IMR-90 (cell line): ENCODE results near the gene RBL2.

Experiments used
- CHD1 ChIP-seq: IDR thresholded peaks from 2 replicates; pipeline ENCODE4 v1.6.1; 2012; ENCODE audit warnings: low read depth, low read length, improper control_type of control experiment
- CTCF ChIP-seq: conservative IDR thresholded peaks from 2 replicates; pipeline ENCODE4 v1.5.1; 2012; ENCODE audit warnings: mild to moderate bottlenecking, low read depth, low read length, improper control_type of control experiment
- ELK1 ChIP-seq: fragments of 150-350 bp; IDR thresholded peaks from 2 replicates; pipeline ENCODE4 v1.6.1; 2016; ENCODE audit warnings: low read depth, mild to moderate bottlenecking, low read length, moderate library complexity, borderline replicate concordance
- FOS ChIP-seq: fragments of 150-350 bp; IDR thresholded peaks from 2 replicates; pipeline ENCODE4 v1.6.1; 2016; ENCODE audit warnings: low read depth, low read length
- MAZ ChIP-seq: IDR thresholded peaks from 2 replicates; pipeline ENCODE4 v1.6.1; 2012; ENCODE audit warnings: low read depth, mild to moderate bottlenecking, low read length, improper control_type of control experiment, moderate library complexity, borderline replicate concordance
- MXI1 ChIP-seq: IDR thresholded peaks from 2 replicates; pipeline ENCODE4 v1.6.1; 2012; ENCODE audit warnings: low read depth, mild to moderate bottlenecking, low read length, moderate library complexity, borderline replicate concordance
- POLR2A ChIP-seq: IDR thresholded peaks from 2 replicates; pipeline ENCODE4 v1.6.1; 2012; ENCODE audit warnings: mild to moderate bottlenecking, low read depth, low read length
- RAD21 ChIP-seq: IDR thresholded peaks from 2 replicates; pipeline ENCODE4 v1.6.1; 2012; ENCODE audit warnings: low read length, improper control_type of control experiment
- RCOR1 ChIP-seq: IDR thresholded peaks from 2 replicates; pipeline ENCODE4 v1.6.1; 2012; ENCODE audit warnings: mild to moderate bottlenecking, low read length, improper control_type of control experiment; ENCODE audit not compliant: insufficient replicate concordance
- SMC3 ChIP-seq: fragments of 150-350 bp; IDR thresholded peaks from 2 replicates; pipeline ENCODE4 v1.6.1; 2016; ENCODE audit warnings: low read depth, mild to moderate bottlenecking, antibody characterized with exemption, low read length, moderate library complexity
- USF2 ChIP-seq: fragments of 150-350 bp; IDR thresholded peaks from 2 replicates; pipeline ENCODE4 v1.6.1; 2017; ENCODE audit warnings: mild to moderate bottlenecking, antibody characterized with exemption, low read length, low read depth

GRCh38 chr16:53518550-53519416 lies 84.5 kb downstream of the RBL2 start:
- TF ChIP-seq CTCF, result no peak
- no peak for TF ChIP-seq CHD1
- no peak for TF ChIP-seq USF2
- no peak for TF ChIP-seq POLR2A
- no peak for TF ChIP-seq RCOR1
- TF ChIP-seq RAD21, result no peak
- no peak for TF ChIP-seq SMC3
- TF ChIP-seq ELK1, result no peak
- no peak for TF ChIP-seq FOS
- TF ChIP-seq MAZ, result no peak
- no peak for TF ChIP-seq MXI1
